GM12878 (cell line): ENCODE data around the gene VPS16. TPM values are rescaled to one million over a fixed set of nuclear protein-coding genes. Genes with fewer than 3 reads are reported as not detected.

ENCODE experiments used
- ATAC-seq: fragments of 200-7000 bp; cut with Tn5 transposase; 3 replicates; pipeline ENCODE4 v1.9.1; 2020; ENCODE audit warnings: mild to moderate bottlenecking, moderate library complexity
- BruUV-seq: library from RNA; stranded (reverse); fragments of 400-500 nt; replicated peaks from 2 replicates; lab custom pipeline; 2021; lab: Mats Ljungman, UMichigan
- CTCF ChIA-PET: fragments of 300-600 bp; sonication (Branson Sonifier 250); formaldehyde crosslinking; extraction: SDS; loops from one replicate; lab custom pipeline; 2021; ENCODE audit warnings: inconsistent platforms; lab: Yijun Ruan, JAX
- POLR2A ChIA-PET: fragments of 350-600 bp; formaldehyde crosslinking; extraction: SDS; loops from one replicate; lab custom pipeline; 2021; ENCODE audit warnings: inconsistent platforms; lab: Charles Lee
- RAD21 ChIA-PET: fragments of 300-600 bp; sonication (Branson Sonifier 250); formaldehyde crosslinking; loops from one replicate; lab custom pipeline; 2023; ENCODE audit warnings: antibody characterized with exemption; ENCODE audit not compliant: unreplicated experiment; lab: Charles Lee
- SMC1A ChIA-PET: fragments of 300-600 bp; sonication (Branson Sonifier 250); formaldehyde crosslinking; loops from one replicate; lab custom pipeline; 2023; ENCODE audit not compliant: unreplicated experiment, uncharacterized antibody; lab: Charles Lee
- DNase-seq: peaks from one replicate; pipeline ENCODE4 v3.0.0-alpha.2; 2011; ENCODE audit warnings: low read depth, low spot score
- FAIRE-seq: peaks from 3 replicates; lab custom pipeline; 2011; peaks lifted over from hg19 to GRCh38; lab: Jason Lieb, UNC
- H2AFZ ChIP-seq: 2 replicates; pipeline ENCODE4 v1.6.0; 2011; ENCODE audit warnings: low read depth, low read length, control low read depth; ENCODE audit not compliant: control insufficient read depth
- H3K27ac ChIP-seq: 2 replicates; pipeline ENCODE4 v1.5.1; 2011; ENCODE audit warnings: control low read depth; ENCODE audit not compliant: control insufficient read depth, insufficient read depth
- H3K27me3 ChIP-seq, 2 experiments: replicated peaks in 1 of 2; 2 replicates each; pipeline versions ENCODE4 v1.6.0 to v1.6.1; 2011; ENCODE audit warnings: low read length in 1 of 2; ENCODE audit not compliant: control insufficient read depth in 2 of 2, insufficient read depth in 2 of 2
- H3K36me3 ChIP-seq, 2 experiments: 2 replicates each; pipeline ENCODE4 v1.5.1; 2011; ENCODE audit warnings: low read length in 1 of 2; ENCODE audit not compliant: control insufficient read depth in 2 of 2, insufficient read depth in 2 of 2
- H3K4me1 ChIP-seq: 2 replicates; pipeline ENCODE4 v1.6.1; 2011; ENCODE audit warnings: mild to moderate bottlenecking, low read length, moderate library complexity, mixed read lengths; ENCODE audit not compliant: control insufficient read depth, insufficient read depth
- H3K4me2 ChIP-seq: 2 replicates; pipeline ENCODE4 v1.6.0; 2011; ENCODE audit warnings: control low read depth; ENCODE audit not compliant: control insufficient read depth, insufficient read depth
- H3K4me3 ChIP-seq: fragments of 200-600 bp; sonication (generic); 2 replicates; pipeline ENCODE4 v1.5.1; 2016
- H3K79me2 ChIP-seq: 2 replicates; pipeline ENCODE4 v1.6.0; 2011; ENCODE audit warnings: low read length; ENCODE audit not compliant: control insufficient read depth, insufficient read depth
- H3K9ac ChIP-seq: 2 replicates; pipeline ENCODE4 v1.8.0; 2011; ENCODE audit warnings: low read length, control low read depth, mixed read lengths; ENCODE audit not compliant: control insufficient read depth, insufficient read depth
- H3K9me3 ChIP-seq: replicated peaks from 3 replicates; pipeline ENCODE4 v1.5.1; 2011; ENCODE audit warnings: mild to moderate bottlenecking, low read length; ENCODE audit not compliant: control insufficient read depth, insufficient read depth
- H4K20me1 ChIP-seq: 2 replicates; pipeline ENCODE4 v1.6.0; 2011; ENCODE audit not compliant: control insufficient read depth, insufficient read depth
- BCLAF1 ChIP-seq: fragments of 450-650 bp; IDR thresholded peaks from 2 replicates; pipeline ENCODE4 v1.6.1; 2017; ENCODE audit warnings: antibody characterized with exemption, mild to moderate bottlenecking, moderate library complexity
- BHLHE40 ChIP-seq, 2 experiments: fragments of 450-650 bp in 1 of 2; IDR thresholded peaks; 2 replicates each; pipeline ENCODE4 v1.6.1; 2011 to 2017; ENCODE audit warnings: low read depth in 2 of 2, borderline replicate concordance in 1 of 2, improper control_type of control experiment in 1 of 2, low read length in 1 of 2, mild to moderate bottlenecking in 1 of 2
- CBX3 ChIP-seq: fragments of 200-600 bp; sonication (generic); IDR thresholded peaks from 2 replicates; pipeline ENCODE4 v1.6.1; 2016; ENCODE audit warnings: low read depth, borderline replicate concordance
- CHD1 ChIP-seq: IDR thresholded peaks from 2 replicates; pipeline ENCODE4 v1.6.1; 2012; ENCODE audit warnings: low read depth, low read length, improper control_type of control experiment
- CHD2 ChIP-seq: IDR thresholded peaks from 2 replicates; pipeline ENCODE4 v1.6.1; 2011; ENCODE audit warnings: low read depth, low read length, improper control_type of control experiment, borderline replicate concordance
- CHD4 ChIP-seq: fragments of 200-600 bp; sonication (generic); IDR thresholded peaks from 2 replicates; pipeline ENCODE4 v1.6.1; 2016; ENCODE audit warnings: mild to moderate bottlenecking
- EP300 ChIP-seq, 2 experiments: fragments of 150-350 bp in 1 of 2; IDR thresholded peaks; 2 replicates each; pipeline ENCODE4 v1.6.1; 2011 to 2012; ENCODE audit warnings: low read depth in 2 of 2, low read length in 2 of 2, borderline replicate concordance in 1 of 2, improper control_type of control experiment in 1 of 2, inconsistent platforms in 1 of 2; ENCODE audit not compliant: control insufficient read depth in 1 of 2
- IKZF1 ChIP-seq: fragments of 450-650 bp; conservative IDR thresholded peaks from 2 replicates; pipeline ENCODE4 v1.6.1; 2017; ENCODE audit warnings: antibody characterized with exemption, mild to moderate bottlenecking
- KAT2A ChIP-seq: conservative IDR thresholded peaks from 2 replicates; pipeline ENCODE4 v1.6.1; 2011; ENCODE audit warnings: low read depth, low read length; ENCODE audit not compliant: control insufficient read depth
- KDM1A ChIP-seq: fragments of 200-600 bp; sonication (generic); IDR thresholded peaks from 2 replicates; pipeline ENCODE4 v1.6.1; 2016; ENCODE audit warnings: borderline replicate concordance
- LARP7 ChIP-seq: fragments of 450-650 bp; IDR thresholded peaks from 2 replicates; pipeline ENCODE4 v1.6.1; 2017; ENCODE audit warnings: mild to moderate bottlenecking
- NFXL1 ChIP-seq: fragments of 450-650 bp; IDR thresholded peaks from 2 replicates; pipeline ENCODE4 v1.6.1; 2017; ENCODE audit warnings: antibody characterized with exemption, mild to moderate bottlenecking, borderline replicate concordance
- RB1 ChIP-seq: fragments of 450-650 bp; formaldehyde crosslinking; IDR thresholded peaks from 2 replicates; pipeline ENCODE4 v1.6.1; 2017; ENCODE audit warnings: mild to moderate bottlenecking, borderline replicate concordance
- RUNX3 ChIP-seq: IDR thresholded peaks from 2 replicates; pipeline ENCODE4 v1.6.1; 2012; ENCODE audit warnings: low read length, inconsistent platforms
- SMAD1 ChIP-seq: fragments of 450-650 bp; IDR thresholded peaks from 2 replicates; pipeline ENCODE4 v1.6.1; 2018; ENCODE audit warnings: mild to moderate bottlenecking, low read depth; ENCODE audit not compliant: partially characterized antibody
- SP1 ChIP-seq: IDR thresholded peaks from one replicate; pipeline ENCODE4 v1.6.1; 2011; ENCODE audit warnings: low read depth, low read length
- SREBF2 ChIP-seq: IDR thresholded peaks from 2 replicates; pipeline ENCODE4 v1.6.1; 2012; ENCODE audit warnings: mild to moderate bottlenecking, low read length
- ZBED1 ChIP-seq: IDR thresholded peaks from 2 replicates; pipeline ENCODE4 v1.6.1; 2016; ENCODE audit warnings: borderline replicate concordance
- WGBS: methylation state at CpG from one replicate; pipeline ENCODE4 v1.1.6; 2016; ENCODE audit warnings: low lambda C conversion rate; ENCODE audit not compliant: insufficient replicate concordance, insufficient coverage; ENCODE audit errors: missing lambda C conversion rate; 5-methylcytosine and 5-hydroxymethylcytosine counted together
- in situ Hi-C: fragments of 300-500 bp; cut with MboI; formaldehyde crosslinking; loops from 9 replicates; pipeline ENCODE4 v1.14.3; 2018; ENCODE audit warnings: mixed read lengths
- intact Hi-C: fragments of 100-400 bp; cut with micrococcal nuclease; formaldehyde crosslinking; loops from one replicate; pipeline ENCODE4 v1.14.2; 2022; ENCODE audit not compliant: unreplicated experiment
- polyA plus RNA-seq, 11 experiments: library from polyadenylated mRNA; depleted of rRNA in 4 of 11; unstranded in 6 of 11; stranded (reverse) in 5 of 11; fragments of >200 nt; fragmentation: Nextera tagmentation in 4 of 11; fragmentation: Illumina TruSeq in 1 of 11; extraction: Ambion mirVana in 4 of 11; extraction: Trizol in 1 of 11; gene quantifications; 1 replicate in 1 of 11; 2 replicates in 10 of 11; pipeline versions ENCODE4 v1.2.1 to v1.2.3, GENCODE V29; 2011 to 2016; ENCODE audit warnings: inconsistent platforms in 2 of 11, missing spikeins in 2 of 11, low read depth in 1 of 11
- total RNA-seq, 4 experiments: library from RNA; depleted of rRNA in 3 of 4; stranded (reverse); fragments of >200 nt in 3 of 4; fragmentation: Illumina TruSeq in 1 of 4; extraction: Trizol in 1 of 4; gene quantifications; 2 replicates each; pipeline versions ENCODE4 v1.2.1 to v1.2.3, GENCODE V29; 2013 to 2021

Gene VPS16
- total and polyA plus RNA-seq, 10 of the 15 experiments (the other 5 are each of a cell fraction or from before 2014, with no cell fraction given), result 8.4 to 37.5 (median 26.4) TPM

DNA sequence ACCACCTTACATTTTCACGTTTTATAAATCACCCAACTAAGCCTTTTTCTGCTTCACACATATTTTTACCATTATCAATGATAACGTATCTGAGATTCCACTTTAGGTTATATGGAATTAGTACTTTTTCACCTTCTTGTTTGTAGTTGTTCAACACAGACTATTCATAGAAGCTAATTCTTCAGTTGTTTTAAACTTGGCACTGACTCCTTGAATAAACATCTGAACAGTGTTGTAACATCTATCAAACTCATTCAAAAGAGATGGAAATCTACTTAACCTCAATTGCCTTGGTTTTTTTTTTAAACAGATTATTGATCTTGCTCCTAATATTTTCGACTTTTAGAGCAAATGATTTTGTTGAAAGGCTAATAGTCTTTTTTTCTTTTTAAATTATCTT is 67.0 kb downstream of the VPS16 start:
- in situ Hi-C loops (no loop called here), intact Hi-C loops (no loop called here)
- no peak overlapping the region for H2AFZ ChIP-seq
- no peaks in the 10 kb centered on the region for H3K9me3 ChIP-seq
- no peak for TF ChIP-seq SMAD1
- no peak for TF ChIP-seq RUNX3
- no peak for TF ChIP-seq ZBED1
- TF ChIP-seq KDM1A, result no peak
- TF ChIP-seq BCLAF1, result no peak
- no peak for TF ChIP-seq RB1
- no peak for TF ChIP-seq CBX3
- no peak for TF ChIP-seq CHD2
- TF ChIP-seq CHD1, result no peak
- no peak for TF ChIP-seq BHLHE40 (IDR thresholded peaks at IDR 0.05; ENCODE audit: borderline replicate concordance in 1 of 2, low read depth in 2 of 2, low read length in 1 of 2)
- TF ChIP-seq SREBF2, result no peak
- no peak for TF ChIP-seq IKZF1
- TF ChIP-seq CHD4, result no peak
- no peak for TF ChIP-seq NFXL1
- no peak for TF ChIP-seq LARP7
- TF ChIP-seq KAT2A, result no peak
- TF ChIP-seq EP300 (IDR thresholded peaks at IDR 0.05; ENCODE audit: borderline replicate concordance in 1 of 2, control insufficient read depth in 1 of 2, low read depth in 2 of 2, low read length in 2 of 2), result no peak
- no peak for TF ChIP-seq SP1
- H3K36me3 ChIP-seq, result no peaks in the 10 kb centered on the region
- H3K79me2 ChIP-seq, result peaks cover 8% of the 10 kb centered on the region
- no peak overlapping the region for H3K4me2 ChIP-seq
- no peaks in the 10 kb centered on the region for H3K27me3 ChIP-seq
- 96% methylated on average over 3 of the region's 3 CpGs for WGBS
- no peak overlapping the region for H3K27ac ChIP-seq
- H3K4me1 ChIP-seq, result no peaks in the 10 kb centered on the region
- H3K9ac ChIP-seq, result no peak overlapping the region
- DNase-seq (no peak), FAIRE-seq (no peak), ATAC-seq (no peak)
- ChIA-PET SMC1A (interaction anchor here (1.0 to 1.4 kb wide), 3 partner anchors 9 to 93 kb away, joined by 3 to 5 read pairs (median 3); no protein-coding TSS in a partner anchor), RAD21 (interaction anchor here (0.9 kb wide), 1 partner anchor 11 kb away, joined by 3 read pairs; no protein-coding TSS in a partner anchor), CTCF (interaction anchor here (0.7 to 1.3 kb wide), 7 partner anchors 9 to 146 kb away, joined by 3 to 4 read pairs (median 3); no protein-coding TSS in a partner anchor), POLR2A (interaction anchor here (0.5 to 0.6 kb wide), 2 partner anchors 9 to 413 kb away, joined by 3 to 5 read pairs; no protein-coding TSS in a partner anchor)
- no TSS peak for BruUV-seq
- H3K4me3 ChIP-seq, result no peak overlapping the region
- H4K20me1 ChIP-seq, result no peaks in the 10 kb centered on the region
